ENCODE results near the gene FANCG.

Gene FANCG

GRCh38 chr9:35097573-35097972 is 17.8 kb upstream of the FANCG start:
- TF ChIP-seq TEAD4 (IDR thresholded peaks at IDR 0.05) (no peak), NFIC (IDR thresholded peaks at IDR 0.05) (no peak), EGR1 (IDR thresholded peaks at IDR 0.05) (no peak), RAD21 (IDR thresholded peaks at IDR 0.05; ENCODE audit: low read depth) (no peak), TCF12 (IDR thresholded peaks at IDR 0.05; ENCODE audit: low read depth) (no peak), EP300 (IDR thresholded peaks at IDR 0.05; ENCODE audit: borderline replicate concordance) (no peak), YY1 (IDR thresholded peaks at IDR 0.05; ENCODE audit: low read depth) (no peak), TAF1 (IDR thresholded peaks at IDR 0.05; ENCODE audit: low read depth) (no peak), ZBTB7A (IDR thresholded peaks at IDR 0.05; ENCODE audit: low read depth) (no peak), FOXM1 (IDR thresholded peaks at IDR 0.05; ENCODE audit: borderline replicate concordance, low read depth) (no peak), CEBPB (IDR thresholded peaks at IDR 0.05) (no peak)
- TF ChIP-seq, protein P1, sequence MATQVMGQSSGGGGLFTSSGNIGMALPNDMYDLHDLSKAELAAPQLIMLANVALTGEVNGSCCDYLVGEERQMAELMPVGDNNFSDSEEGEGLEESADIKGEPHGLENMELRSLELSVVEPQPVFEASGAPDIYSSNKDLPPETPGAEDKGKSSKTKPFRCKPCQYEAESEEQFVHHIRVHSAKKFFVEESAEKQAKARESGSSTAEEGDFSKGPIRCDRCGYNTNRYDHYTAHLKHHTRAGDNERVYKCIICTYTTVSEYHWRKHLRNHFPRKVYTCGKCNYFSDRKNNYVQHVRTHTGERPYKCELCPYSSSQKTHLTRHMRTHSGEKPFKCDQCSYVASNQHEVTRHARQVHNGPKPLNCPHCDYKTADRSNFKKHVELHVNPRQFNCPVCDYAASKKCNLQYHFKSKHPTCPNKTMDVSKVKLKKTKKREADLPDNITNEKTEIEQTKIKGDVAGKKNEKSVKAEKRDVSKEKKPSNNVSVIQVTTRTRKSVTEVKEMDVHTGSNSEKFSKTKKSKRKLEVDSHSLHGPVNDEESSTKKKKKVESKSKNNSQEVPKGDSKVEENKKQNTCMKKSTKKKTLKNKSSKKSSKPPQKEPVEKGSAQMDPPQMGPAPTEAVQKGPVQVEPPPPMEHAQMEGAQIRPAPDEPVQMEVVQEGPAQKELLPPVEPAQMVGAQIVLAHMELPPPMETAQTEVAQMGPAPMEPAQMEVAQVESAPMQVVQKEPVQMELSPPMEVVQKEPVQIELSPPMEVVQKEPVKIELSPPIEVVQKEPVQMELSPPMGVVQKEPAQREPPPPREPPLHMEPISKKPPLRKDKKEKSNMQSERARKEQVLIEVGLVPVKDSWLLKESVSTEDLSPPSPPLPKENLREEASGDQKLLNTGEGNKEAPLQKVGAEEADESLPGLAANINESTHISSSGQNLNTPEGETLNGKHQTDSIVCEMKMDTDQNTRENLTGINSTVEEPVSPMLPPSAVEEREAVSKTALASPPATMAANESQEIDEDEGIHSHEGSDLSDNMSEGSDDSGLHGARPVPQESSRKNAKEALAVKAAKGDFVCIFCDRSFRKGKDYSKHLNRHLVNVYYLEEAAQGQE (IDR thresholded peaks at IDR 0.05; ENCODE audit: low read depth) = no peak
- TF ChIP-seq, protein P2, sequence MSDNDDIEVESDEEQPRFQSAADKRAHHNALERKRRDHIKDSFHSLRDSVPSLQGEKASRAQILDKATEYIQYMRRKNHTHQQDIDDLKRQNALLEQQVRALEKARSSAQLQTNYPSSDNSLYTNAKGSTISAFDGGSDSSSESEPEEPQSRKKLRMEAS (IDR thresholded peaks at IDR 0.05) = no peak

DNA sequence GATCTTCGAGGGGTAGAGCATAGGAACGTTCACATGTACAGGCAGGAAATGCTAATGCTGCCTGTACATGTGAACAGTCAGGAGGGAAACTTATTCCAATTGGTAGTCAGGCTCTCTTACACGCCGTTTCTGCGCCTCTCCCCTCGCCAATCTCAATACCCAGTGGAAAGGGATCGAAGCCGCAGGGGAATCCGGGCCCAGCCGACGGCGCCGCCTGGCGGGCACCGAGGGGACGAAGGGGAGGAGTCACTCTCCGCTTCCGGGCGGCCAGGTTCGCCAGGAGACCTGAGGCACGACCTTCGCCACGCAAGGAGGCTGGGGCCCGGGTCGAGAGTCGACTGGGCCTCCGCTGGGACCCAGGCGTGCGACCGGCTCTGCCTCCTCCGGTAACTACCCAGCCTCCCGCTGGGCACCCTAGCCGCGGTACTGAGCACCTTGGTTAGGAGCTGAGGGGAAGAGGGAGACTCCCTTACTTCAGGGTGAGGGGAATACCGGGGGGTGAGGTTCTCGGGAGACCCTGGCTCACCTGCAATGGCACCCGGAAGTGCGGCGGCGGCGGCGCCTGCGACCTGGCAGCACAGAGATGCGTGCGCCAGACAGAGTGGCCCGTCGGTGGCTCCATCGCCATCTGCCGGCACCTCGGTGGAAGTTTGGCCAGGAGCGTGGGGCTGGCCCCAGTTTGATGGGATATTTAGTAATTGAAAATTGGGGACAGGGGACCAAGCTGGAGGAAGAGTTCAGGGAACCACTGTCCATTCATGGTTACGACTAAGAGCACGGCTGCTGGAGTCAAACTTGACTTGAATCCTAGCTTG is 16.5 kb upstream of the FANCG start, which contains the start of gene PIGO:
PIGO (minus strand) TSS at position 557 of the 815 bp plus-strand sequence. CDS start 1,026 bp downstream, outside the sequence.
- TF ChIP-seq, protein P2 (IDR thresholded peaks at IDR 0.05) = peak; percentile 63
- TF ChIP-seq ZBTB7A (IDR thresholded peaks at IDR 0.05; ENCODE audit: low read depth) (peak; percentile 95), TAF1 (IDR thresholded peaks at IDR 0.05; ENCODE audit: low read depth) (peak; percentile 82), TCF12 (IDR thresholded peaks at IDR 0.05; ENCODE audit: low read depth) (peak; percentile 40; the same call in 1 of the 2 replicates), YY1 (IDR thresholded peaks at IDR 0.05; ENCODE audit: low read depth) (peak; percentile 87), EGR1 (IDR thresholded peaks at IDR 0.05) (no peak), TEAD4 (IDR thresholded peaks at IDR 0.05) (peak; percentile 13; the same call in 1 of the 2 replicates), RAD21 (IDR thresholded peaks at IDR 0.05; ENCODE audit: low read depth) (peak; percentile 55), CEBPB (IDR thresholded peaks at IDR 0.05) (no peak)

GRCh38 chr9:35091536-35091935 is 11.8 kb upstream of the FANCG start:
- TF ChIP-seq YY1 (IDR thresholded peaks at IDR 0.05; ENCODE audit: low read depth) (no peak), RAD21 (IDR thresholded peaks at IDR 0.05; ENCODE audit: low read depth) (no peak)
- TF ChIP-seq, protein P2 (IDR thresholded peaks at IDR 0.05) = no peak

DNA sequence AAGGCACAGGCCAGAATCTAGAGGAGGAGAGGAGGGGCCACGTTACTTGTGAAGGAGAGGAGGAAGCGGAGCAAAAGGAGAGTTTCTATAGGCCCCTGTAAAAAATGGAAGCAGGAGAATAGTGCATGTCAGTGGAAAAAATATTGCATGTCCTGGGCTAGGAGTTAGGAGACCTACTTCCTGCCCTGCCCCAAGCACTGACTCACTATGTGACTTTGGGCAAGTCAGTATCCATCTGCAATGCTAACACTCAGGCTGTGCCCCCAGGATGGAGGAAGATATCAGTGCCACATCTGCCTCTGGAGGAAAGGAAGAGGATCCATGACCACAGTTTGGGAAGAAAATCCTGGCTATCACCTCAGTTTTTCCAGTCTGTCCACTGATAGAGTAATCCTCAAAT is 9.7 kb upstream of the FANCG start:
- TF ChIP-seq, protein P1 (IDR thresholded peaks at IDR 0.05; ENCODE audit: low read depth) = no peak
- no peak for TF ChIP-seq USF1 (IDR thresholded peaks at IDR 0.05)
- TF ChIP-seq EGR1 (IDR thresholded peaks at IDR 0.05) = no peak
- no peak for TF ChIP-seq YY1 (IDR thresholded peaks at IDR 0.05; ENCODE audit: low read depth)
- no peak for TF ChIP-seq NFIC (IDR thresholded peaks at IDR 0.05)
- TF ChIP-seq TEAD4 (IDR thresholded peaks at IDR 0.05) = no peak
- TF ChIP-seq RAD21 (IDR thresholded peaks at IDR 0.05; ENCODE audit: low read depth) = no peak
- TF ChIP-seq FOXM1 (IDR thresholded peaks at IDR 0.05; ENCODE audit: borderline replicate concordance, low read depth) = no peak
- TF ChIP-seq TAF1 (IDR thresholded peaks at IDR 0.05; ENCODE audit: low read depth) = no peak
- no peak for TF ChIP-seq ZBTB7A (IDR thresholded peaks at IDR 0.05; ENCODE audit: low read depth)
- TF ChIP-seq, protein P2 (IDR thresholded peaks at IDR 0.05) = no peak
- no peak for TF ChIP-seq TCF12 (IDR thresholded peaks at IDR 0.05; ENCODE audit: low read depth)
- no peak for TF ChIP-seq CEBPB (IDR thresholded peaks at IDR 0.05)
- TF ChIP-seq CREB1 (IDR thresholded peaks at IDR 0.05; ENCODE audit: low read depth) = no peak

DNA sequence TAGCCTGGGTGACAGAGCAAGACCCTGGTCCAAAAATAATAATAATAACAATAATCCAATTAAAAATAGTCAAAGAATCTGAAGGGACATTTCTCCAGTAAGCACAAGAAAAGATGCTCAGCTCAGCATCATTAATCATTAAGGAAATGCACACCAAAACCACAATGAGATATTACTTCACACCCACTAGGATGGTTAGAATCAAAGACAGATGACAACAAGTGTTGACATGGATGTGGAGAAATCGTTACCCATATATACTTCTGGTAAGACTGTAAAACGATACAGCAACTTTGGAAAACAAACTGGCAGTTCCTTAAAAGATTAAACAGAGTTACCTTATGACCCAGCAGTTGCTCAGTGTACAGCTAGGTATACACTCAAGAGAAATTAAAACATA is 5.3 kb upstream of the FANCG start:
- TF ChIP-seq CEBPB (IDR thresholded peaks at IDR 0.05) = no peak
- TF ChIP-seq, protein P2 (IDR thresholded peaks at IDR 0.05) = no peak
- no peak for TF ChIP-seq TEAD4 (IDR thresholded peaks at IDR 0.05)
- TF ChIP-seq TAF1 (IDR thresholded peaks at IDR 0.05; ENCODE audit: low read depth) = no peak
- no peak for TF ChIP-seq NFIC (IDR thresholded peaks at IDR 0.05)
